Upper lobe of right lung (tissue), 1 donor: ENCODE results near the gene GTF2F2. TPM values are rescaled to one million over a fixed set of nuclear protein-coding genes. Genes with fewer than 3 reads are reported as not detected.
"Not testable (repeated sequence)": the region's sequence is repeated elsewhere in the genome, so short reads cannot be mapped to it uniquely, and the experiment has no call there.

Experiments
- ATAC-seq: fragments of 200-7000 bp; cut with Tn5 transposase; one replicate; pipeline ENCODE4 v1.9.1; 2020; ENCODE audit warnings: mild to moderate bottlenecking, moderate library complexity
- DNase-seq: peaks from one replicate; pipeline ENCODE4 v3.0.0-alpha.2; 2020
- H3K27ac ChIP-seq: fragments of 200-600 bp; one replicate; pipeline ENCODE4 v1.8.0; 2022
- H3K27me3 ChIP-seq: fragments of 200-600 bp; one replicate; pipeline ENCODE4 v1.8.0; 2022; ENCODE audit warnings: mild to moderate bottlenecking
- H3K36me3 ChIP-seq: fragments of 200-600 bp; one replicate; pipeline ENCODE4 v1.8.0; 2022
- H3K4me1 ChIP-seq: fragments of 200-600 bp; one replicate; pipeline ENCODE4 v1.8.0; 2022
- H3K4me3 ChIP-seq: fragments of 200-600 bp; one replicate; pipeline ENCODE4 v1.8.0; 2022; ENCODE audit warnings: mild to moderate bottlenecking
- H3K9me3 ChIP-seq: fragments of 200-600 bp; one replicate; pipeline ENCODE4 v1.8.0; 2022
- intact Hi-C: fragments of 100-400 bp; cut with DNase I; formaldehyde crosslinking; loops from one replicate; pipeline ENCODE4 v1.11.0; 2022
- total RNA-seq: library from RNA; stranded (reverse); fragmentation: NEBNext Ultra II Directional; extraction: Animal tissue kit (Norgen Biotek cat#: 25700); gene quantifications from one replicate; pipeline ENCODE4 v1.2.1, GENCODE V29; 2021
- TF ChIP-seq, protein P1 (sequence below): fragments of 200-600 bp; IDR thresholded peaks from one replicate; pipeline ENCODE4 v1.8.0; 2022; ENCODE audit warnings: antibody characterized with exemption
- donor health status: DM: no; HTN: yes; CAD: no; lungs with severe emphysema.

Gene GTF2F2
- total RNA-seq, 1 donor from 2014 or later: 14.6 TPM

DNA sequence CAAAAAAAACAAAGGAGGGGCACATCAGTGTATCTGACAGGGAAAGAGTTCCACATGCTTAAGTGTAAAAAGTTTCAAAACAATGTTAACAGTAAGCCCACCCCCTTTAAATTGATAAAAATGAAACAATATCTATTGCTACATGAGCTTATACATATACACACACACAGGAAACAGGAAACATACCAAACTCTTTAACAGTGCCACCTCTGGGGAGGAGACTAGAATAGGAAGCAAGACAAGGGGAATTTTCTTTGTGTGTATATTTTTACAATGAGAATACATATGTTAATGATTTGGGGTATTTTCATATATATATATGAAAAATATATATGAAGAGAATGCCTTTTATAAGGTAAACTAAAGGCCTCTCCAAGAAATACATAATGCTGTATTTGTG lies 175.9 kb downstream of the GTF2F2 start:
- Histone ChIP-seq H3K4me3 (no peak overlapping the region), H3K27ac (no peak overlapping the region), H3K4me1 (no peaks in the 10 kb centered on the region), H3K27me3 (no peaks in the 10 kb centered on the region), H3K9me3 (no peaks in the 10 kb centered on the region), H3K36me3 (no peaks in the 10 kb centered on the region)
- intact Hi-C loops: no loop called here
- ATAC-seq: no peak
- DNase-seq: no peak
- TF ChIP-seq, protein P1, sequence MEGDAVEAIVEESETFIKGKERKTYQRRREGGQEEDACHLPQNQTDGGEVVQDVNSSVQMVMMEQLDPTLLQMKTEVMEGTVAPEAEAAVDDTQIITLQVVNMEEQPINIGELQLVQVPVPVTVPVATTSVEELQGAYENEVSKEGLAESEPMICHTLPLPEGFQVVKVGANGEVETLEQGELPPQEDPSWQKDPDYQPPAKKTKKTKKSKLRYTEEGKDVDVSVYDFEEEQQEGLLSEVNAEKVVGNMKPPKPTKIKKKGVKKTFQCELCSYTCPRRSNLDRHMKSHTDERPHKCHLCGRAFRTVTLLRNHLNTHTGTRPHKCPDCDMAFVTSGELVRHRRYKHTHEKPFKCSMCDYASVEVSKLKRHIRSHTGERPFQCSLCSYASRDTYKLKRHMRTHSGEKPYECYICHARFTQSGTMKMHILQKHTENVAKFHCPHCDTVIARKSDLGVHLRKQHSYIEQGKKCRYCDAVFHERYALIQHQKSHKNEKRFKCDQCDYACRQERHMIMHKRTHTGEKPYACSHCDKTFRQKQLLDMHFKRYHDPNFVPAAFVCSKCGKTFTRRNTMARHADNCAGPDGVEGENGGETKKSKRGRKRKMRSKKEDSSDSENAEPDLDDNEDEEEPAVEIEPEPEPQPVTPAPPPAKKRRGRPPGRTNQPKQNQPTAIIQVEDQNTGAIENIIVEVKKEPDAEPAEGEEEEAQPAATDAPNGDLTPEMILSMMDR: no peak

DNA sequence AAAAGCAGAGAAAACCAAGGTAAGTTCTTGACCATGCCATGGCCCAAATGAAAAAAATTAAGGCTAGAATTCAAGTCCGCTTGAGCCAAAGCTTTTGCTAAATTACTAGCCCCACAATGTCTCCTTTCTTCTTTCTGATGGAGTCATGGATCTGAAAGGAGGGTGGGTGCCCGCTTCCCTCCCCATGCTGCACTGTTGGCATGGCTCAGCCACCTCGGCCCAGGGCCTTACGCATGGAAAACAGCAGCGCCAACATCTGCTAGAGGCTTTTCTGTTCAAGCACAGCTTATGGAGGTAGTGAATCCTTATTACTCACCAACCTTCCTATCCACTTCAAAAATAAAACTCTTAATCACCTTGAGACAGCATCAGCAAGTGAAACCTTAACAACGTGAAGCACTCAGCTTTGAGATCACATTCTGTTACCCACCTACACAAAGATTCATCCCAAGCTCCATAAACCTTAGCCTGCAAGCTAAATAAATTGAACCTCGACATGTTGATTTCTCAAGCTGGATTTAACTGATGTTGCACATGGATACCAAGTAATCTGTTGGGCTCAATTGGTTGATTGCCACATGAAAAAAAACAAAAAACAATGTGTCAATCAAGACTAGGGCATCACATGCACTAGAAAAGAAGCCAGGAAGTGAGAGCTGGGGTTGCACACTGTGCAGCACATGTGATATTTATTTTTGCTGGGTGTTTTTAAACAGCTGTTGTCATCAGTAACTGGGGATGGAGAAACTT lies 177.3 kb downstream of the GTF2F2 start:
- Histone ChIP-seq H3K27me3 (no peaks in the 10 kb centered on the region), H3K27ac (no peak overlapping the region), H3K36me3 (no peaks in the 10 kb centered on the region), H3K9me3 (no peaks in the 10 kb centered on the region), H3K4me1 (no peaks in the 10 kb centered on the region), H3K4me3 (no peak overlapping the region)
- TF ChIP-seq, protein P1: no peak
- intact Hi-C loops: no loop called here
- DNase-seq: no peak
- no peak for ATAC-seq

DNA sequence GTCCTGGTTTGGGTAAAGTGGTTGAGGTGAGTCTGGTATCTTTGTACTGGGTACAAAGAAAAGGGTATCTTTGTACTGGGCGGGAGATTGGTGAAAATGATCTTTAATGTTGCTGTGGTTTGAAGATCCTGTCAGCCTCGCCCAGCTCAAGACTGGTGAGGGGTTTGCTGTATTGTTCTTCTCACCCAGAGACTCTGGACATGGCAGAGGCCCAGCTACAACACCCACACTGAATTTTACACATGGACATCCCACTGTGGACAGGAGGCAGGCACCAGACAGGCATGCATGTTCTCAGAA lies 177.8 kb downstream of the GTF2F2 start:
- intact Hi-C loops: no loop called here
- H3K36me3 ChIP-seq: no peaks in the 10 kb centered on the region
- H3K4me1 ChIP-seq: no peaks in the 10 kb centered on the region
- no peak for DNase-seq
- no peak overlapping the region for H3K27ac ChIP-seq
- H3K4me3 ChIP-seq: no peak overlapping the region
- ATAC-seq: no peak
- H3K27me3 ChIP-seq: no peaks in the 10 kb centered on the region
- TF ChIP-seq, protein P1: no peak
- H3K9me3 ChIP-seq: no peaks in the 10 kb centered on the region

DNA sequence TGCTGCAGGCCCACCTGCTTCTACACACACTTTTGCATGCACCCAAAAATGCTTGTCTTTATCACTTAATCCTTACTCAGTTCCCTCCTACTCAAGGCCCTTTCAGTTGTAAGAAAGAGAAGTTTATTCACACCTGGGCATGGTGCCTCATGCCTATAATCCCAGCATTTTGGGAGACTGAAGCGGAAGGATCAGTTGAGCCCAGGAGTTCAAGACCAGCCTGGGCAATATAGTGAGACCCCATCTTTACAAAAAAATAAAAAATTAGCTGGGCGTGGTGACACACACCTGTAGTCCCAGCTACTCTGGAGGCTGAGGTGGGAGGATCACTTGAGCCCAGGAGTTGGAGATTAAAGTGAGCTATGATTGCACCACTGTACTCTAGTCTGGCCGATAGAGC lies 178.2 kb downstream of the GTF2F2 start:
- H3K36me3 ChIP-seq, H3K4me1 ChIP-seq, H3K27ac ChIP-seq, H3K27me3 ChIP-seq, intact Hi-C loops, ATAC-seq, H3K4me3 ChIP-seq, DNase-seq, H3K9me3 ChIP-seq: not testable (repeated sequence)

DNA sequence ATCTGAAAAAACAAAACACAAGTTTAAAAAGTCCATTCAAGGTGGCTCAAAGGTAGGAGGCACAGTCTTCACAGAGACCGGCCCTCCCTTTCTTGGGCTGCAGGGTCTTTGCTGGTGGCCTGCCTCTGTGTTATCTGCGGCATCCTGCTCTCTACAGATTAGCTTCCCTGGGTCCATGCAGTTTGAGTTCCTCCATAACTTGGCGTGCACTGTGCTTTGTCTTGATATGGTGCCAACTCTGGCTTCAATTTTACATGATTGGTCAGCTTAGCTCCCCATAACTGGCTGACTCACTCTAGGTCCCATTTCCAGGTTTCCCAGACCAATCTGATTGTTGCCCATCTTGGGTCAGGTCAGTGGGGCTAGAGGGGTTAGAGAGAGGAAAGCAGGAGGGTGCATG lies 178.9 kb downstream of the GTF2F2 start:
- DNase-seq (no peak), ATAC-seq (no peak)
- Histone ChIP-seq H3K36me3 (no peaks in the 10 kb centered on the region), H3K27me3 (no peaks in the 10 kb centered on the region), H3K4me1 (no peaks in the 10 kb centered on the region), H3K9me3 (no peaks in the 10 kb centered on the region), H3K27ac (no peak overlapping the region), H3K4me3 (no peak overlapping the region)
- TF ChIP-seq, protein P1: no peak
- intact Hi-C loops: no loop called here

DNA sequence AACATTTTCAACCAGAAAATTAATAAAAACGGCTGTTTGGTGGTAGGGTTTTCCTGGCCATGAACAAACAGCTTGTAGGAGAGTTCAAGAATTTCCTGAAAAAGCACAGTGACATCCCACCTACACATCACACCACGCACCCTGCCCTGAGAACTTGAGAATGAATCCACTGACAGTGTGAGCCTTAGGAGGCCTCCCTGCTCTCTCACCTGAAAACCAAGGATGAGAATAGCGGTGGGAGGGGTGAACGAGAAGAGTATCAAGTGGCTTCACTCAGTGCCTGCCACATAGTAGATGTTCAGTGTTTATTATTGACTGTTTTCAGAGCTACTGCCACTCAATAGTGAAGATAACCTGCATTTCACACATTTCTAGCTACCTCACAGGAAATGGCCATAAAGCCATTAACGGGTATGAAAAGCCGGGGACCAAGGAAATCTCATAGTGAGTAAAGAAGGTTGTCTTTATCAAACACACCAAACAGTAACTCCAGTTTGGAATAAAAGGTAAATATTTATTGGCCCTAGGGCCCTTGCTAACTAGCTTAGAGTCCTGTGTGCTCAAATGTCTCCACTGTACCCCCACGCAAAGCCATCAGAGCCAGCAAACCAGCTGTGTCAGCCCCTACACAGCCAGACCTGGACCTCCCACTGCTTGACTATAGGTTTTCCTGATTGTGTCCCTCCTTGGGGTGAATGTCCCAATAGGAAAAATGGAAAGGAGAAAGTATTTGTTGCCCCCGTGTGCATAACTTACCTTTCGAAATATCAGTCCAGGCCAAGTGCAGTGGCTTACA lies 180.1 kb downstream of the GTF2F2 start:
- H3K9me3 ChIP-seq: no peaks in the 10 kb centered on the region
- no peak for ATAC-seq
- H3K4me3 ChIP-seq: no peak overlapping the region
- H3K27me3 ChIP-seq: no peaks in the 10 kb centered on the region
- TF ChIP-seq, protein P1: no peak
- no peak overlapping the region for H3K27ac ChIP-seq
- H3K4me1 ChIP-seq: no peaks in the 10 kb centered on the region
- intact Hi-C loops: no loop called here
- DNase-seq: no peak
- H3K36me3 ChIP-seq: no peaks in the 10 kb centered on the region
